ENCODE results near the gene PIK3C2G.
"Not testable (repeated sequence)": the region's sequence is repeated elsewhere in the genome, so short reads cannot be mapped to it uniquely, and the experiment has no call there.

GRCh38 chr12:18542497-18542896, 281.2 kb downstream of the PIK3C2G start:
- not testable (repeated sequence) for TF ChIP-seq CTCF (IDR thresholded peaks at IDR 0.05; ENCODE audit: low read depth, low read length, poor library complexity, severe bottlenecking); EZH2phosphoT487 (IDR thresholded peaks at IDR 0.05; ENCODE audit: borderline replicate concordance, low read length)
